HG02588 (cell line): Measurements from ENCODE around the gene UNC45A.
A peak's percentile ranks its signal among the peaks of the same experiment; 100 is the strongest.

Source experiments
- ATAC-seq: cut with Tn5 transposase; IDR thresholded peaks from one replicate; pipeline ENCODE4 v1.9.1; 2021; ENCODE audit warnings: mild to moderate bottlenecking, moderate library complexity; ENCODE audit not compliant: unreplicated experiment

UNC45A gene

DNA sequence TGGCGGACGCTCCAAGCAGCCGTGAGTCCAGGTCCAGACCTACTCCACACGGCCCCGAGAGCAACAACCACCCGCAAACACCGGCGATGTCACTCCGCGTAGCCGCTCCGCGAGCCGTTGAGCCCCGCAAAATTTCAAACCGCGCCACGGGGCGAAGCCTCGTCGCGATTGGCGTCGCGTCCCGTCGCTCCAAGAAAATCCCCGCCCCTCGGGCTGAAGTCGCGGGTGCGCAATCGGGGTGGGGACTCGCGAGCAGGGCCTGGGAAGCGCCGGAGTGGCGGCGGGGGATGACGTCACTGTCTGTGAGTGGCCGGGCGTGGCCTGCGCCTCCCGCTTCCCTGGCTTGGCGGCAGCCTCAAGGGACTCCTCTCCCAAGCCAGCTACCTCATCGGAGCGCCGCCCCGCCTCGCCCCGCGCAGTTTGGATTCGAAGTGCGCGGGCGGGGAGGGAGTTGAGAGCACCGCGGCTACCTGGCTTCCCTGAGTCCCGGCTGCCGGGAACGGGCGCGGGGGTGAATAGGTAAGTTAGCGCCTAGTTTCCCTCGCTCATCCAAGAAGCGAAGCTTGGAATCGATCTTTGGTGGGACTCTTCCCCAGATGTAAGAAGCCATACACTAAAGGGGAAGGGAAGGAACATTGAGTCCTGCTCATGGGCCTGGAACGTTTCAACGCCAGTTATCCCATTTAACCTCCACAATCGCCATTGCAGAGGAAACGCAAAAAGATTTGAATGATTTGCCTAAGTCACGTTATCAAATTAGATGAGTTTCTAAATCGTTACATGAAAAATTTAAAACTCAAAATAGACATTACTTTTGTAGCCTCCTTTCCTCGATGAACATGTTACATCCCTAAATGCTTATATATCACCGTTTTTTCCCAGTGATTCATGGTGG is 59.6 kb downstream of the UNC45A start, which contains the start of gene PRC1:
PRC1 (minus strand) TSS at position 119 of the 895 bp plus-strand sequence; CDS start at position 1, 118 bp downstream.
- ATAC-seq = peak; percentile 93

DNA sequence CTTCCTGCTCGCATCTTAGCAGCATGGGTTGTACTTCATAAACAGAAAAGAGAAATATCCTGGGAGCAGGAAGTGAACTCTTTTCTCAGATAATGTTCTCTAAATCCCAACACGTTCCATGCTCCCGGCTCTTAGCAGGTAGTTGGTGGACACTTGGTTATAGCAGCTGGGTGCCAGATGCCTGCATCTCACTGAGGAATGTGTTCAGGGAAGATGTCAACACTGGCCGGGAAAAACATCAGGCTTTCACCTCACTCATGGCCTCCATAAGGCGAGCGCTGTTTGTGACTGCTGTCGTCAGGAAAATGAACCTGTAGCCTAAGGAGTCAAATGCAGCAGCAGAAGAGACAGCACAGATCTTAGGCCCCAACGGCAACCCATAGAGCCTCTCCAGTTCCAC is 63.7 kb downstream of the UNC45A start:
- no peak for ATAC-seq

DNA sequence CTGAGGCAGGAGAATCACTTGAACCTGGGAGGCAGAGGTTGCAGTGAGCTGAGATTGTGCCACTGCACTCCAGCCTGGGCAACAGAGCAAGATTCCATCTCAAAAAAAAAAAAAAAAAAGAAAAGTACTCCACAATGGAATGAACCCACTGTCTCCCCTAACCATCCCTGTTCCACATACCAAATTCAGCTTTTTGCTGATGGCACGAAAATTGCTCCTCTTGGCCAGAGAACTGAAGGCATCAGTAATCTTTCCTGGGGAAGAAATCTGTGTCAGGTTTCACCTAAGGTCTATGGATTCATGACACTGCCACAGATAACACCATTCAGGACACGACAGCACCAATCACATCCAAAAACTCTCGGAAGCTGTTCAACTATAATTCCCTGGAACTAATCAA is 66.1 kb downstream of the UNC45A start:
- ATAC-seq = no peak
